ENCODE measurements around the gene DYNLT4. TPM values are rescaled to one million over a fixed set of nuclear protein-coding genes. Genes with fewer than 3 reads are reported as not detected.

The DYNLT4 gene
- total RNA-seq, 4 donors from 2014 or later, result 1.1 TPM; not detected in 3

- no peak for TF ChIP-seq CTCF (IDR thresholded peaks at IDR 0.05; ENCODE audit: low read depth)
Observed at GRCh38 chr1:44847845-44848244, 40.7 kb upstream of the DYNLT4 start.

GRCh38 chr1:44846985-44847384 is 39.8 kb upstream of the DYNLT4 start:
- TF ChIP-seq CTCF (IDR thresholded peaks at IDR 0.05; ENCODE audit: low read depth), result no peak

GRCh38 chr1:44842862-44843655 is 35.9 kb upstream of the DYNLT4 start, which contains the start of gene PTCH2:
Gene PTCH2, minus strand, starts transcription at chr1:44843253. Its CDS starts 321 bp downstream, at chr1:44842932.
- no peak for TF ChIP-seq CTCF (IDR thresholded peaks at IDR 0.05; ENCODE audit: low read depth)

GRCh38 chr1:44842486-44842861 is 35.3 kb upstream of the DYNLT4 start:
- TF ChIP-seq CTCF (IDR thresholded peaks at IDR 0.05; ENCODE audit: low read depth), result no peak

- no peak for TF ChIP-seq CTCF (IDR thresholded peaks at IDR 0.05; ENCODE audit: low read depth)
Observed at GRCh38 chr1:44839576-44839975, 32.4 kb upstream of the DYNLT4 start.

GRCh38 chr1:44835738-44836675 is 28.9 kb upstream of the DYNLT4 start:
- no peak for TF ChIP-seq CTCF (IDR thresholded peaks at IDR 0.05; ENCODE audit: low read depth)

GRCh38 chr1:44834328-44834727 is 27.2 kb upstream of the DYNLT4 start:
- TF ChIP-seq CTCF (IDR thresholded peaks at IDR 0.05; ENCODE audit: low read depth), result no peak
